Smooth muscle cell of the brain vasculature (primary cell): ENCODE results near the gene GPC6.
"Not testable (repeated sequence)": the region's sequence is repeated elsewhere in the genome, so short reads cannot be mapped to it uniquely, and the experiment has no call there.

ENCODE experiments used
- DNase-seq: peaks from one replicate; pipeline ENCODE4 v3.0.0-alpha.2; 2012; ENCODE audit warnings: low read depth, low spot score

Gene GPC6

GRCh38 chr13:94322925-94323763 lies 1096.5 kb downstream of the GPC6 start:
- no peak for DNase-seq

- DNase-seq, result no peak
Measured at GRCh38 chr13:94323764-94324758, 1097.5 kb downstream of the GPC6 start.

DNA sequence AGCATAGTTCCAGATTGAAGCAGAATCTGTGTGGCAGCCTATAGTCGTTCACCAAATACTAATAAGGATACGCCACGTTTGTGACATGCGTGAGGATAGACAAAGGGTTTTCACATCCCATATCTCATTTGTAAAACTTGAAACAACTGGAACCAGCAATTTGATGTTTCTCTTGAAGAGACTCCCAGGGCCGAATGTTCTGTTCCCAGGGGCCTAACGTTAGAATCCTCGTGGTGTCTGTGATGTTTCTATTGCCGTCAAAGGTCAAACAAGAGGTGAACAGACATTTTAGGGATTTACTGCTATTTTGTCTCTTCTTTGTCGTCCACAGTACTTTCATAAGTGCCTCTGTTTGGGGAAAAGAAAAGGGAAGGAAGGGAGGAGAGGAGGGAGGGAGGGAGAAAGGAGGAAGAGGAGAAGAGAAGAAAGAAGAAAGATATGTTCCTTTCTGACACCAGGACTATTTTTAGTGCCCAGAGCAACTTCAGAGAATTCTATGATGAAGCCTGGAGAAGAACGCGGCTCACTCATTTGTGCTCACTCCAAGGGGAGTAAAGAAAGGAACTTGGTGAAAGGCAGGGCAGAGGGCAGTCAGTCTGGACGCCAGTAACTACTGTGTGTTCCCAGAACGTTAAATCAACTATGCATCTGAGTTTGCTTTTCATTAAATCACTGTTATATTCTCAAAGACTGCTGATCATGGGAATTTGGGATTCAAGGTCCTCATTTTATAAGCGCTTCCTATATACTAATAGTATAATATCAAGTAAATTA lies 1098.3 kb downstream of the GPC6 start:
- DNase-seq, result no peak

DNA sequence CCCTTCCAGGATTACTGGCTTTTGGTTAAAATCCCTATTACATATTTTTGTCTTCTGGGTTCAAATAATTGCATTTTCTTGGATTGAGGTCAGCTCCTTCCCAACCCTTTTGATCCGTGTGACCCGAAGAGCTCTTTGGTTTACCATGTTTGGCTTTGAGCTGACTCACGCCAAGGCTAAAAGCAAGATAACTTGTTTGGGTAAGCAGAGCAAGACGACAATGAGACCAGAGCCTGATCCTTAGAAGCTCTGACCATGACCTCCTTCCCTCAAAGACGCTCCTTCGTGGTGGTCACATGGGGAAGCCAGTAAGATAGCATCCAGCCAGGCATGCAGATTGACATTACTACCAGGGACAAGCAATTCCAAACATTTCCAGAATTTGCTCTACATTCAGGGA lies 1099.0 kb downstream of the GPC6 start:
- no peak for DNase-seq

GRCh38 chr13:94327318-94327717 lies 1100.7 kb downstream of the GPC6 start:
- no peak for DNase-seq

DNA sequence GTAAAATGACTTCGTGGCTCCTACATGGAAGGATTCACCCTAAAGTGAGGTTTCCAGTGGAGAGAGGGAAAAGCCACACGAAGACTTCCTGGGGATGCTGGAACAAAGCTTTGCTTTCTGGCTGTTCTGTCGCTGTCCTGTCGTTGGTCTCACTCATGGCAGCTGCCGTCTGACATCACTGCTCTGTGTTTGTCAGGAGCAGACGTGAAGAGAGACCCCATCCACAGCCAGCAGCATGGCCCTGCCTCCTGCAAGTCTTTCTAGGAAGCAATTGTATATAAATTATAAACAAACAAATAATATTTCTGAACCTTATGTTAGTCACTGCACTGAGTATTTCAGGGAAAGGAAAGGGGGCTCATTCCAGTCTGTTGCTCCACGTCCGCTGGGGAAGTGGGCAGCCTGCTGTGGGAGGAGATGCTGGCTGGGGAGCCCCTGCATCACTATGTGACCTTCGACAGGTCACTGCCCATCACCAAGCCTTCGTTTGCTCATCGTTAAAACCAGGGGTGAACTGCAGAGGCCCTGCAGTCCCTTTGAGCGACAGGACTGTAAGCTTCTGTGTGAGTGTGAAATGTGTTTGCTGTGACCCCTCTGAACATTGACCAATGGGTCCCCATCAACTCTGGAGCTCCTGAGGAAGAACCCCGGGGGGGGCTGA lies 1101.9 kb downstream of the GPC6 start:
- no peak for DNase-seq

DNA sequence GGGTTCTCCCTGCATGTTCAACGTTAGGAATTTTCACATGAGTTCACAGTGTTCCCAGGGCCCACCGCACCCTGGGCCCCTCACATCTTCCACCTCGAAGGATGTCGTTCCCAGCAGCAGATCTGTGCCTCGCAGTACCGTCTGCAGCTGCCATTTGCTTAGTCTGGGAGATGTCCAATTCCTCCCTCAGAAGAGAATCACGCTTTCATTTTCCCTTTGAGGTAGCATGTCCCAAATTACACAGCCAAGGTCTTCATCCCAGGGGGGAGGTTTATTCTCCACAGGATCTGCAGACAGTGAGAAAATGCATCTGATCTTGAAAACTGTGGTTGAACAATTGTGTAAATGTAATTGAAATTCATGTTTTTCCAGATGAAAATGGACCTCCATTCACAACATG lies 1102.7 kb downstream of the GPC6 start:
- DNase-seq, result peak; percentile 89

DNA sequence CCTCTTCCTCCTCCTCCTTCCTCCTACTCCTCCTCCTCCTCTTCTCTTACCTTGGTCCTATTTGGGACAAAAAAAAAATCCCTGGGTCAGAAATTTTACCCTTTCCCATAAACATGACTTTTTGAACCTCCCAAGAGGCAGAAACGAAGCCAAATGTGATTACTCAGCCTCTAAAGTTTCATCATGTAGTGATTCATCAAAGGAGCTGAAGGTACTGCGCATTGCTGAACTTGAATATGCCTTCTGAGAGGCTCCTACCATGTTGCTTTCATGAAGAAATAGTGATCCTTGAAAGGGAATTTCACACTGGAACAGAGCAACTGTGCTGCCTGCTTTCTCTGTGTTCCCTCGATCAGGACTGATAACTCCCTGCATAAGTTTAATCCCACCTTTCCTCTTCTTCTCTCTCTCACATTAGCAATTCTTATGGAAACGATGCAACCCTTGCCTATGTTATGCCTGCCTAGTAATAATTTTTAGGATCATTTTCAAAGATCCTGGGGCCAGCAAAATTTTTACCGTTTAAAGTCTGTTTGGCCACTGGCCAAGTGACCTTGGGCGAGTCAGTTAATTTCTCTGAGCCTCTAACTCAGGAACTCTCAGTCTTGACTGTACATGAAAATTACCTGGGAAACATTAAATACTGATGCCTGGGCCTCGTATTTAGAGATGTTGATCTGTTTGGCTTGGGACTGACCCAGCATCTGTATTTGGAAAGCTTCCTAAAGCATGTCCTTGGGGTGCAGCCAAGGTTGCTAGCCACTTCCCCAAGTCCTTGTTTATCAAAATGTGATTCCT lies 1103.3 kb downstream of the GPC6 start:
- DNase-seq, result peak; percentile 84

DNA sequence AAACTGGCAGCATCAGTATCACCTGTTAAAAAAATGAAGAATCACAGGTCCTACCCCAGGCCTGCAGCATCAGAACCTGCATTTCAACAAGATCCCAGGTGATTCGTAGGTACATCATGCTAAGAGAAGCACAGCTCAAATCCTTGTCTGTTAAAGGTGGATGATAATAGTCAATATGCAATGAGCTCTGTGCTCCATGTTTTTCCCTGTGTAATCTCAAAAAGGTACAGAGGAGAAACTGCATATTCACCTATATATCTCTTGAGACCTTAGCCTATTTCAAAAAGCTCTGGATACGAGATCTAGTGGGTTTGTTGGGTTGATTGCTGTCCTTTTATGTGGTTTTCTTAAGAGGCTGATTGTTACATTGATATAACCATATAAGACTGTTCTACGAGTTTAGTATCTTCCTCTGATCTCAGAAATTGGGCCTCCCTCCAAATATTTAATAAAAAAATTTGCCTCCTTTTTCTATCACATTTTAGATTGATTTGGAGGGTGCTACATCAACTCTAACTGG lies 1104.0 kb downstream of the GPC6 start:
- DNase-seq, result no peak

DNA sequence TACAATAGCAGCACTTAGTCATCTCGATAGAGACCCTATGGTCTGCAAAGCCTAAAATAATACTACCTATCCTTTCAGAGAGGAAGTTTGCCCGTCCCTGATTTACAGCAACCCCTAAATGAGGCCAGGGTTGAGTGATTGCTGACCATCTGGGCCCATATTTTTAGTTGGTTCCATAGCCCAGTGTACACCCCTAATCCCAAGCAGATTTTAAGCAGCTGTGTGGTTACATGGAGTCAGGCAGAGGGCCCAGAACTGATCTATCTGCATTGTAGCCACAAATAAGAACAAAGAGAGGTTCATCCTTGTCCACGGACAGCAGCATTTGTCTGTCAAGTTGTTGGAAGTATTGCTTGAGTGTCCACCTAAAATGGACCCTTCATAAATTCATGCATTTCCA lies 1104.7 kb downstream of the GPC6 start:
- no peak for DNase-seq

- no peak for DNase-seq
Measured at GRCh38 chr13:94332359-94333096, 1105.9 kb downstream of the GPC6 start.

- no peak for DNase-seq
Measured at GRCh38 chr13:94333131-94333820, 1106.7 kb downstream of the GPC6 start.

GRCh38 chr13:94335761-94336526 lies 1109.3 kb downstream of the GPC6 start:
- no peak for DNase-seq

DNA sequence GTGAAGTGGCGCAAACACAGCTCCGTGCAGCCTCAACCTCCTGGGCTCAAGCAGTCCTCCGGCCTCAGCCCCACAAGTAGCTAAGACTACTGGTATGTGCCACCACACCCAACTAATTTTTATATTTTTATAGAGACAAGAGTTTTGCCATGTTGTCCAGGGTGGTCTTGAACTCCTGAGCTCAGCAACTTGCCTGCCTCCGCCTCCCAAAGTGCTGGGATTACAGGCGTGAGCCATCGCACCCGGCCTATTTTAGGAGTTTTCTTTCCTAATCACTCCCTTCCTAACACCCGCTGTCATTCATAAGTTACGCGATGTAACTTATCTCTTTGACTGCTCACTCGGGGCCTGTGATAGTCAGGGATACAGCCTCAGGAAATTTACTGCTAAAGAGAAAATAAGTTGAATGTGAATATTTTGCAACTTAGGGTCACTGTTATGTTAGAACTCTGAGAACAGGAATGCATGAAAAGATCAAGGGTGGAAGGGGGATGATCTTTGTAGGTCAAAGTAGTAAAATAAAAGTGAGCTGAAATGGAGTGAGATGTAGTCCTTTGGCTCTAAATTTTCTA lies 1112.6 kb downstream of the GPC6 start:
- no peak for DNase-seq

GRCh38 chr13:94342436-94343242 lies 1116.0 kb downstream of the GPC6 start:
- DNase-seq, result no peak

DNA sequence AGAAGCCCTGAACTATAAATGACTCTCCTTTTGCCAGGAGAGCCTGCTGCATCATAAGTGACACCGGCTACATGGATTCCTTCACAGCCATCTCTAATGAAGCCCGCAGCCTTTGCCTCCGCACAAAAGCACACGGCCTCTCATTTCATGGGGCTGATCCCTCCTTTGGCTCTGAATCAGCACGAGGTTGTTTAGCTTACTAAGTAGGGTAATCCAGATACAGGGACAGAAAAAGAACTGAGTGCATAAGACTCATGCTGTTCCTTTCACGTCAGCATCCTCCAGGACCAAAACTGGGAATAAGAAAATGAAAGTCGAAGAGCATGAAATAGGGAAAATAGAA lies 1116.6 kb downstream of the GPC6 start:
- DNase-seq, result no peak

DNA sequence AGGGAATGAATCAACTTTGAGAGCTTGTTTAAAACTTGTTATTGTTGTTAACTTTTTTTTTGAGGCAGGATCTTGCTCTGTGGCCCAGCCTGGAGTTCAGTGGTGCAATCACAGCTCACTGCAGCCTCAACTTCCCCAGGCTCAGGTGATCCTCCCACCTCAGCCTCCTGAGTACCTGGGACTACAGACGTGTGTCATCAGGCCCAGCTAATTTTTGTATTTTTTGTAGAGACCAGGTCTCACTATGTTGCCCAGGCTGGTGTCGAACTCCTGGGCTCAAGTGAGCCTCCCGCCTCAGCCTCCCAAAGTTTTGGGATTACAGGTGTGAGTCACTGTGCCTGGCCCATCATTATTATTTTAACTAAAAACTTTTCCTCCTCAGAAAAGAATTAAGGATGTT lies 1117.1 kb downstream of the GPC6 start:
- not testable (repeated sequence) for DNase-seq
